ENCODE data around the gene PRR20G. TPM values are rescaled to one million over a fixed set of nuclear protein-coding genes. Genes with fewer than 3 reads are reported as not detected.

PRR20G gene
- total RNA-seq, 1 experiment from 2014 or later = not detected

DNA sequence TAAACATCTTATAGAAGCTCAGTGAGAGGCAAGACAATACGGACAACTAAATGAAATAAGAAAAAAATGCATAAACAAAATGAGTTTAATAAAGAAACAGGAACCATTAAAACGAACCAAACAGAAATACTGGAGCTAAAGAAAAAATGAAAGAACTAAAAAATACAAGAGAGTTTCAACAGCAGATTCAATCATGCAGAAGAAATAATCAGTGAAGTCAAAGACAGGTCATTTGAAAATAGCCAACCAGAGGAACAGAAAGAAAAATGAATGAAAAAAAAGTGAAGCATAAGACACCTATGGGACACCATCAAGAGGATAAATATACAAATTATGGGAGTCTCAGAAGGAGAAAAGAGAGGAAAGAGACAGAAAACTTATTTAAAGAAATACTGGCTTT is 42.5 kb upstream of the PRR20G start:
- BruUV-seq (replicated peaks) = no TSS peak
- no peaks in the 10 kb centered on the region for H4K20me1 ChIP-seq (ENCODE audit: insufficient read depth)
- H3K27me3 ChIP-seq (ENCODE audit: insufficient read depth, low read depth) = no peaks in the 10 kb centered on the region
- H3K4me2 ChIP-seq = no peak overlapping the region
- no peaks in the 10 kb centered on the region for H3K79me2 ChIP-seq (ENCODE audit: low read depth)
- no peaks in the 10 kb centered on the region for H3K9me3 ChIP-seq (ENCODE audit: insufficient read depth, low read depth)
- intact Hi-C loops (cut with micrococcal nuclease; ENCODE audit: unreplicated experiment) = no loop called here
- H3K27ac ChIP-seq = no peak overlapping the region
- TF ChIP-seq, protein P1, sequence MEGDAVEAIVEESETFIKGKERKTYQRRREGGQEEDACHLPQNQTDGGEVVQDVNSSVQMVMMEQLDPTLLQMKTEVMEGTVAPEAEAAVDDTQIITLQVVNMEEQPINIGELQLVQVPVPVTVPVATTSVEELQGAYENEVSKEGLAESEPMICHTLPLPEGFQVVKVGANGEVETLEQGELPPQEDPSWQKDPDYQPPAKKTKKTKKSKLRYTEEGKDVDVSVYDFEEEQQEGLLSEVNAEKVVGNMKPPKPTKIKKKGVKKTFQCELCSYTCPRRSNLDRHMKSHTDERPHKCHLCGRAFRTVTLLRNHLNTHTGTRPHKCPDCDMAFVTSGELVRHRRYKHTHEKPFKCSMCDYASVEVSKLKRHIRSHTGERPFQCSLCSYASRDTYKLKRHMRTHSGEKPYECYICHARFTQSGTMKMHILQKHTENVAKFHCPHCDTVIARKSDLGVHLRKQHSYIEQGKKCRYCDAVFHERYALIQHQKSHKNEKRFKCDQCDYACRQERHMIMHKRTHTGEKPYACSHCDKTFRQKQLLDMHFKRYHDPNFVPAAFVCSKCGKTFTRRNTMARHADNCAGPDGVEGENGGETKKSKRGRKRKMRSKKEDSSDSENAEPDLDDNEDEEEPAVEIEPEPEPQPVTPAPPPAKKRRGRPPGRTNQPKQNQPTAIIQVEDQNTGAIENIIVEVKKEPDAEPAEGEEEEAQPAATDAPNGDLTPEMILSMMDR (conservative IDR thresholded peaks at IDR 0.05) = no peak
- TF ChIP-seq EZH2 (IDR thresholded peaks at IDR 0.05; ENCODE audit: low read depth) = no peak
- no peak overlapping the region for H3K4me3 ChIP-seq
- no peak for DNase-seq
- ChIA-PET POLR2A (ENCODE audit: unreplicated experiment) (interaction anchor here (0.7 kb wide), 1 partner anchor 9 kb away, joined by 3 read pairs; no protein-coding TSS in a partner anchor), CTCF (interaction anchor here (0.6 kb wide), 1 partner anchor 810 kb away, joined by 5 read pairs; no protein-coding TSS in a partner anchor)
- H3F3A ChIP-seq (ENCODE audit: insufficient read depth, low read depth) = no peaks in the 10 kb centered on the region
- H3K36me3 ChIP-seq (ENCODE audit: low read depth) = no peaks in the 10 kb centered on the region
- H3K4me1 ChIP-seq (replicated peaks; ENCODE audit: insufficient read depth) = no peaks in the 10 kb centered on the region
- H3K9me2 ChIP-seq (ENCODE audit: insufficient read depth) = no peaks in the 10 kb centered on the region; the same call in 1 of the 2 replicates
- H2AFZ ChIP-seq = no peak overlapping the region

DNA sequence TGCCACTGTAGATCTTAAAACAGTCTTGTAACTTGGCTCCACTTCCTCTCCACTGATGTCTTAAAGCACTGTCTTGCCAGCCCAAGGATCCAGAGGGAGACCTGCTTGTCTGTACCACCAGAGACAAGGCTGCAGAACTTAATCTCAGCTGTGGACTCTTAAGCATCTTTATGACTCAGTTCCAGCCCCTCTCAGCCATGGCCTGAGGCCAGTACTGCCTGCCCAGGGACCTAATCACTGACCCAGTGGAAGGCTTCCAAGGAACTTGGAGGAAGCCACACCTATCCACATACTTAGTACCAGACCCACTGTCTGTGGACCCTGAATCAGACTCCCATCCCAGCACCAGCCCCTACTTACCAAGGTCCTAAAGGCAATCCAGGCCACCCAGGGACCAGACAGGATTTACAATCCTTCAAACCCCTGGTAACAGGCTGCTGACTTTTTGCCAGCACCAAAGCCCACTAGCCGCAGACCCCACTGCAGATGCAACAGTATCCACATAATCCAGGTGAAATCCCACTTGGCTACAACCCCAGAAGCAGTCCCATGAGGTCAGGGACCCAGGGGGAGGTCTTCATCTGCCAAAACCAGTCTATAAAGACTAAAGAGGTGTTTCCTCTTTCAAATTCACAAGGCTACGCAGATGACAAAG is 41.9 kb upstream of the PRR20G start:
- Histone ChIP-seq H3K9me3 (ENCODE audit: insufficient read depth, low read depth) (no peaks in the 10 kb centered on the region), H3F3A (ENCODE audit: insufficient read depth, low read depth) (no peaks in the 10 kb centered on the region), H3K4me2 (no peak overlapping the region), H3K4me1 (replicated peaks; ENCODE audit: insufficient read depth) (no peaks in the 10 kb centered on the region), H3K9me2 (ENCODE audit: insufficient read depth) (no peaks in the 10 kb centered on the region; the same call in 1 of the 2 replicates), H4K20me1 (ENCODE audit: insufficient read depth) (no peaks in the 10 kb centered on the region), H3K36me3 (ENCODE audit: low read depth) (no peaks in the 10 kb centered on the region), H3K79me2 (ENCODE audit: low read depth) (no peaks in the 10 kb centered on the region), H3K27me3 (ENCODE audit: insufficient read depth, low read depth) (0 out of 2 replicates have a peak, but pooled peaks cover 2% of the 10 kb centered on the region), H2AFZ (no peak overlapping the region), H3K27ac (no peak overlapping the region), H3K4me3 (no peak overlapping the region)
- TF ChIP-seq, protein P1 (conservative IDR thresholded peaks at IDR 0.05) = no peak
- TF ChIP-seq EZH2 (IDR thresholded peaks at IDR 0.05; ENCODE audit: low read depth) = no peak
- DNase-seq = no peak
- ChIA-PET POLR2A (ENCODE audit: unreplicated experiment) (interaction anchor here (0.7 kb wide), 1 partner anchor 8 kb away, joined by 3 read pairs; no protein-coding TSS in a partner anchor), CTCF (no interaction called here)
- no TSS peak for BruUV-seq (replicated peaks)
- intact Hi-C loops (cut with micrococcal nuclease; ENCODE audit: unreplicated experiment) = no loop called here

DNA sequence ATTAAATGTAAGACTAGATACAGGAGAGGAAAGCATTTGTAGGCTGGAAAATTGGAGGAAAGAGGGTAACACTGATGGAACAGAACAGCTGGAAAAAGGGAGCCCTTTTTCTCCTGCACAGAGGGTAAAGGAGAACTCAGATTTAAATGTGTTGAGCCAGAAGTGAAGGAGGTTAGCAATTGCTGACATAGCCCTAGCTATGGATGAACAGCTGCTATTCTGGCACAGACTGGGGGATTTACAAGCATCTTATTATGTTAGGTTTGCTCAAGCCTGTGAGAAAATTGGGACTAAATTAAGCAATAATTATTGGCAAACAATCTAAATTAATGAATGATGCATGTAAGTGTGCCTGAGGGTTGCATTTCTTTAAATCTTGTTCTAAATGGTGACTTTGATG is 40.6 kb upstream of the PRR20G start:
- Histone ChIP-seq H3K36me3 (ENCODE audit: low read depth) (no peaks in the 10 kb centered on the region), H2AFZ (no peak overlapping the region), H3F3A (ENCODE audit: insufficient read depth, low read depth) (no peaks in the 10 kb centered on the region), H3K9me3 (ENCODE audit: insufficient read depth, low read depth) (no peaks in the 10 kb centered on the region), H3K4me2 (no peak overlapping the region), H4K20me1 (ENCODE audit: insufficient read depth) (no peaks in the 10 kb centered on the region), H3K27ac (no peak overlapping the region), H3K9me2 (ENCODE audit: insufficient read depth) (no peaks in the 10 kb centered on the region; the same call in 1 of the 2 replicates), H3K4me1 (replicated peaks; ENCODE audit: insufficient read depth) (no peaks in the 10 kb centered on the region), H3K79me2 (ENCODE audit: low read depth) (no peaks in the 10 kb centered on the region), H3K4me3 (no peak overlapping the region), H3K27me3 (ENCODE audit: insufficient read depth, low read depth) (peaks cover 7% of the 10 kb centered on the region; the same call in 1 of the 2 replicates)
- no TSS peak for BruUV-seq (replicated peaks)
- CTCF ChIA-PET = no interaction called here
- no peak for DNase-seq
- POLR2A ChIA-PET (ENCODE audit: unreplicated experiment) = no interaction called here
- TF ChIP-seq, protein P1 (conservative IDR thresholded peaks at IDR 0.05) = no peak
- no peak for TF ChIP-seq EZH2 (IDR thresholded peaks at IDR 0.05; ENCODE audit: low read depth)
- intact Hi-C loops (cut with micrococcal nuclease; ENCODE audit: unreplicated experiment) = no loop called here

Measured in PC-9 (cell line).